Vagina (tissue), 2 donors: ENCODE data around the gene TADA2B.

ENCODE experiments used
- POLR2A ChIP-seq, 2 donors: fragments of 450-650 bp; IDR thresholded peaks; one replicate each; pipeline ENCODE4 v1.6.1; 2017; ENCODE audit warnings: antibody characterized with exemption in 2 of 2, mild to moderate bottlenecking in 2 of 2, moderate library complexity in 2 of 2
- POLR2AphosphoS5 ChIP-seq, 2 donors: sonication (generic); formaldehyde crosslinking; IDR thresholded peaks; one replicate each; pipeline ENCODE4 v1.9.0; 2017; ENCODE audit warnings: antibody characterized with exemption in 2 of 2, mild to moderate bottlenecking in 2 of 2, low read depth in 1 of 2; ENCODE audit not compliant: insufficient read depth in 1 of 2
- TF ChIP-seq, protein P1 (sequence below), 3 experiments: fragments of 450-650 bp in 2 of 3; fragments of 200-600 bp in 1 of 3; sonication (generic) in 1 of 3; IDR thresholded peaks; one replicate each; pipeline ENCODE4 v1.5.1; 2017 to 2019; ENCODE audit warnings: antibody characterized with exemption in 3 of 3, mild to moderate bottlenecking in 2 of 3, moderate library complexity in 2 of 3

DNA sequence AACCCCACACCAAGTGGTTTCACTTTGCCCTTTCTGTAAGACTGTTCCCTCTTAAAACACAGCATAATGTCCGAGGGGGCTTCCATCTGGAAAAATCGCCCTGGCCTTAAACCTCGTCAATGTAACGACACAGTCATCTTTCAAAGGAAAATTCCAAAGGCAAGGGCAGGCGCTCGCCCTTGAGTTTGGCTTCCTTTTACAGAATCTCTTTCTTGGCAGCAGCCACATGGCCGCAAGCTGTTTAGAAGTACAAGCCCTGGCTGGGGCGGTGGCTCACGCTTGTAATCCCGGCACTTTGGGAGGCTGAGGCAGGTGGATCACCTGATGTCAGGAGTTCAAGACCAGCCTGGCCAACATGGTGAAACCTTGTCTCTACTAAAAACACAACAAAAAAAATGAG is 51.7 kb downstream of the TADA2B start:
- TF ChIP-seq POLR2AphosphoS5 (IDR thresholded peaks at IDR 0.05; ENCODE audit: insufficient read depth in 1 of 2, low read depth in 1 of 2) (no peak), POLR2A (IDR thresholded peaks at IDR 0.05) (no peak)
- TF ChIP-seq, protein P1, sequence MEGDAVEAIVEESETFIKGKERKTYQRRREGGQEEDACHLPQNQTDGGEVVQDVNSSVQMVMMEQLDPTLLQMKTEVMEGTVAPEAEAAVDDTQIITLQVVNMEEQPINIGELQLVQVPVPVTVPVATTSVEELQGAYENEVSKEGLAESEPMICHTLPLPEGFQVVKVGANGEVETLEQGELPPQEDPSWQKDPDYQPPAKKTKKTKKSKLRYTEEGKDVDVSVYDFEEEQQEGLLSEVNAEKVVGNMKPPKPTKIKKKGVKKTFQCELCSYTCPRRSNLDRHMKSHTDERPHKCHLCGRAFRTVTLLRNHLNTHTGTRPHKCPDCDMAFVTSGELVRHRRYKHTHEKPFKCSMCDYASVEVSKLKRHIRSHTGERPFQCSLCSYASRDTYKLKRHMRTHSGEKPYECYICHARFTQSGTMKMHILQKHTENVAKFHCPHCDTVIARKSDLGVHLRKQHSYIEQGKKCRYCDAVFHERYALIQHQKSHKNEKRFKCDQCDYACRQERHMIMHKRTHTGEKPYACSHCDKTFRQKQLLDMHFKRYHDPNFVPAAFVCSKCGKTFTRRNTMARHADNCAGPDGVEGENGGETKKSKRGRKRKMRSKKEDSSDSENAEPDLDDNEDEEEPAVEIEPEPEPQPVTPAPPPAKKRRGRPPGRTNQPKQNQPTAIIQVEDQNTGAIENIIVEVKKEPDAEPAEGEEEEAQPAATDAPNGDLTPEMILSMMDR (IDR thresholded peaks at IDR 0.05), result no peak
